Erythroblast (primary cell): ENCODE results near the gene ANO1.

Source experiments
- DNase-seq, 2 experiments: peaks; one replicate each; lab custom pipeline; 2025; lab: John Stamatoyannopoulos, UW
- GATA1 ChIP-seq: IDR thresholded peaks from 2 replicates; pipeline ENCODE4 v1.6.1; 2011; ENCODE audit warnings: low read depth, mild to moderate bottlenecking, control low read depth, low read length, moderate library complexity
- POLR2A ChIP-seq: IDR thresholded peaks from 2 replicates; pipeline ENCODE4 v1.6.1; 2011; ENCODE audit warnings: mild to moderate bottlenecking, low read length

The ANO1 gene

GRCh38 chr11:70063555-70063954, 14.6 kb upstream of the ANO1 start:
- DNase-seq, result no peak
- TF ChIP-seq GATA1 (no peak), POLR2A (no peak)

GRCh38 chr11:70064008-70064725, 13.9 kb upstream of the ANO1 start:
- TF ChIP-seq POLR2A (no peak), GATA1 (no peak)
- DNase-seq, result no peak

GRCh38 chr11:70064726-70065317, 13.3 kb upstream of the ANO1 start:
- no peak for DNase-seq
- TF ChIP-seq GATA1 (no peak), POLR2A (no peak)

DNA sequence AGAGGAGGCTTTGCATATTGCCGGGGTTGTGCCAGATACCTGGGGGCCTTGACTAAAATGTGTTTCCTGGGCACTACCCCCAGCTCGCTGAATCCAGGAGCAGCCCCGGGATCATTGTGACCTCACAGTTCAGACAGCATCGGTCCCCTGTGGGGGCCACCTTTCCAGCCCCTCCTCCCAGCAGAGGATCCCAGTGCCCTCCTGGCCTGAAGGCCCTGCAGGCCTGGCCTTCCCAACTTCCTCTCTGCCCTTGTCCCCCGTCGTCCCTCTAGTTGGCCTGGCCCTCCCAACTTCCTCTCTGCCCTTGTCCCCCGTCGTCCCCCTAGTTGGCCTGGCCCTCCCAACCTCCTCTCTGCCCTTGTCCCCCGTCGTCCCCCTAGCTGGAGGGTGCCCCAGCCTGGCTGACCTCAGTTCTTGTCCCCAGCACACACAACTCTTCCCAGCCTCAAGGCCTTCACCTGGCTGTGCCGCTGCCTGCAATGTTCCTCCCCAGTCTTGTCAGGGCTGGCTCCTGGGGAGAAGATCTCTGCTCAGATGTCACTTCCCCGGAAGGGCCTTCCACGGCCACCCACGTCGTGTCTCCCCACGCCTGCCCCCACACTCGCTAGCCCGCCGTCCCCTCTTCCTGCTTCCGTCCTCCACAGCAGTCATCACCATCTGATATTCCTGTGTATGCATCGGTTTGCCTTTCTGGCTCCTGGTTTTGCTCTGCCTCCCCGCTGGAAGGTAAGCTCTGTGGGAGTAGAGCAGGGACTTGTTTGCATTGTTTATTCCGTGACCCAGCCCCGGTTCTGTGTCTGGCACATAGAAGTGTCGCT, 12.6 kb upstream of the ANO1 start:
- TF ChIP-seq GATA1 (no peak), POLR2A (no peak)
- DNase-seq, result no peak

DNA sequence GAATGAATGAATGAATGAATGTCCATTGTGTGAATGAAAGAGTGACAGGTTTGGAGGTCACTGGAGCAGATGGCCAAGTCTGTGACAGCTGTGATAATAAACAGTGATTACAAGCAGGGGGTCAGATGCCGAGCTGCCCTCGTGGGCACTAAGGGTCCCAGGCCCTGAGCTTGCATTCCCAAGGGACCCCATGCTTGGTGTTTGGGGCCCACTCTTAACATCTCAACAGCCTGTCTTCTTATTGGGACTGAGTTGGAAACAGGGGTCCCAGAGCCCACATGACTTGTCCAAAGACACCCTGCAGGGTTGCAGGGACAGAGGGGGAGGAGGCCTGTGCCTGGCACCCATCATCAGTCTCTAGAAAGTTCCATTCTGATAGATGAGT, 12.0 kb upstream of the ANO1 start:
- no peak for DNase-seq
- no peak for TF ChIP-seq POLR2A
- no peak for TF ChIP-seq GATA1

DNA sequence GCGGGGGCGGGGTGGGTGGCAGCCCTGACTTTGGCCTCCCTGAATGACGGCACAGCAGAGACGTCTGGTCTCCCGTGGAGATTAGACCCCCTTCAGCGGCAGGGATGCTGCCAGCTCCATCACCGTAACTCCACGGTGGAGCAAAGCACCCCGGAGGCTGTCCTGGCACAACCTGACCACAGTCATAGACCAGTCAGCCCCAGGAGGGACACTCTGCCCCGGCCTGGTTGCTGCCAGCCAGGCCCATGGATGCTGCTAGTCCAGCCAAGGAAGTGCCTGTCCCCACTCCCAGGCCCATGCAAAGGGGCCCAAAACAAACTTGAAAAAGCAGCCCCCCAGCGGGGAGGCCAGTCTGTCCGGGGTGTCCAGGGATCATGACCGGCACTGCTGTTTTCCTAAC, 11.5 kb upstream of the ANO1 start:
- TF ChIP-seq POLR2A, result no peak
- TF ChIP-seq GATA1, result no peak
- DNase-seq, result no peak

- TF ChIP-seq POLR2A (no peak), GATA1 (no peak)
- DNase-seq, result no peak
Observed at GRCh38 chr11:70067036-70067435, 11.1 kb upstream of the ANO1 start.

DNA sequence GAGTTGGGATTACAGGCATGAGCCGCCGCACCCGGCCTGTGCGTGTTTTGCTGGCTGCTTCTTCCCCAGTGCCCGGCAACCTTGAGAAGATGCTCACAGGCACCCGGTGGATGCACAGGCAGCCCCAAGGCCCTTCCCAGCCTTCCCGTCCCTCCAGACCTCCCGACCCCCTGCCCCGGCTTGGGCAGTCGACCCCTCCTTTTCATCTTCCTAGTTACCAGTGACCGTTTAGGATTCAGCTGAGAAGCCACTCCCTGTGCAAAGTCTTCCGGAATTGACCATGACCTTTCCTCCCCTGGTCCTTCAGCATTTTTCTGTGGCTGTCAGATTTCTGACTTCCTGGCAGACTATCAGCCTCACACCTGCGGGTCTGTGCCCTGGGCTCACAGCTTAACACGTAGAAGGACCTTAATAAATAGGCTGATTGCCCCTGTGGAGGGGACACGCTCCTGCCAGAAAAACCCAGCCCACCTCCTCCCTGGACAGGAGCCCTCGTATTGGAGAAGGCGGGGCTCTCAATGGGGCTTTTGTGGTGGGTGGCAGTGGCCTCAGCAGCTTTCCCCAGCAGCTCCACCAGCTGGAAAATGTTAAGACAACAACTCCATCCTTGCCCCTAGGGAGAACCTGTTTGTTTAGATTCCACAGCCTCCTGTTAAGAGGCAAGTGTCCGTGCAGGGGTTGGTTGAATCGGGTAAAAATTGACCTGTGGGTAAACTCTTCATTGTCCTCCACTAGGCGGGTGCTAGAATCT, 10.4 kb upstream of the ANO1 start:
- no peak for DNase-seq
- no peak for TF ChIP-seq POLR2A
- no peak for TF ChIP-seq GATA1

DNA sequence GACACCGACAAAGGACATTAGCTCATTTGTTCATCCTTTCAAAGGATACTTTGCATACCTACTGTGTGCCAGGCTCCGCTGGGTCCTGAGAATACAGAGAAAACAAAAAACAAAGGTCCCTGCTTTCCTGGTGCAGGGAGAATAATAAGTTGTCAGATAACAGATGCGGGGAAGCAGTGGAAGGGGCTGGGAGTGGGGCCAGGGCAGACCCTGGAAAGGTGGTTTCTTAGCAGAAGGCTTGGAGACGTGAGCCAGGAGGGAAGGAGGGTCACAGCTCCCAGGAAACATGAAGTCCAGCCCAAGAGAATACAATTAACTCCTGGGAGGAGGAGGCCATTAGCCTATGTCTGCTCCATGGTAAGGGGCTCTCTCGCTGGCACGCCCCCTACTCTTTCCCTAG, 9.8 kb upstream of the ANO1 start:
- no peak for DNase-seq
- TF ChIP-seq POLR2A (no peak), GATA1 (no peak)

- DNase-seq, result no peak
- no peak for TF ChIP-seq POLR2A
- no peak for TF ChIP-seq GATA1
Observed at GRCh38 chr11:70068950-70069349, 9.2 kb upstream of the ANO1 start.

GRCh38 chr11:70070706-70071105, 7.4 kb upstream of the ANO1 start:
- DNase-seq, result no peak

DNA sequence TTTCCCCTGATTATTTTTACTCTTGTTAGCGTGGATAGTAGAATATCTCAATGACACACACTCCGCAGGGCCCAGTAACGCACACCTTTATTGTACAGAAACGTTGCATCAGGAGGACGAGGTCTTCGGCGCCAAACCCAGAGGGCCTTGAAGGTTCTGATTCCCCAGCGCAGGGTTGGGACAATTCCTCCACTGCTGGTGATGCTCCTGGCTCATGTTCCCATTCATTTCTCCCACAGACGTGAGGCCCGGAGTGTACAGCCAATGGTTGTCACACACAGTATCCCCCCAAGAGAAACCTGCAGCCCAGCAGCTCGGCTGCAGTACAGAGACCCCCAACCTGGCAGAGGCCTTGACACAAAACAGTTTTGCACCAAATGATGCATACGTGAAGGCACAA, 6.1 kb upstream of the ANO1 start:
- no peak for DNase-seq
- TF ChIP-seq POLR2A, result no peak
- no peak for TF ChIP-seq GATA1

More at GRCh38 chr11:70070706-70071105, 7.4 kb upstream of the ANO1 start:
- TF ChIP-seq GATA1, result no peak

DNA sequence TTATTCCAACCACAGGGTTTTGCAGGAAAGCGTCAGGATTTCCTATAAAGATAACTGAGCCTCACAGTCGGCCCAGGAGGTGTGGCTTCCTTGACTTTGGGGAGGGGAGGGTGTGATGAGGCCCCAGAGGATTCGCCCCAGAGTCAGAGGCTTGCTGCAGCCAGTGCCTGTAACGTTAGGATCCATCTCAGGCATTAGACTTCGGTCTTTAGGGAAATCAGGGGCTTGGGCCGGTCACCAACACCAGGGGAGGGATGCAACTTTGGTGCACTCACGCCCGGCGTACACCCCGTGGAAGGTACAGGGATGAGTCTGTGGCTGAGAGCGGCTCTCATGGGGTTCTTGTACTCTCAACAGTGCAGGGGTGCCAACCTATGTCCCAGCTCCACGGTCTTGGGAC, 5.7 kb upstream of the ANO1 start:
- no peak for DNase-seq
- TF ChIP-seq GATA1 (no peak), POLR2A (no peak)
